Liver (tissue), 3 donors: ENCODE data around the gene E2F7.
"Not testable (repeated sequence)": the region's sequence is repeated elsewhere in the genome, so short reads cannot be mapped to it uniquely, and the experiment has no call there.

ENCODE experiments used
- ATF3 ChIP-seq: IDR thresholded peaks from 2 replicates; pipeline ENCODE4 v1.6.1; 2016; ENCODE audit warnings: antibody characterized with exemption
- CTCF ChIP-seq: fragments of 150-350 bp; IDR thresholded peaks from 2 replicates; pipeline ENCODE4 v1.5.1; 2017; ENCODE audit warnings: improper control_type of control experiment, low read depth, low read length; ENCODE audit not compliant: missing input control
- JUND ChIP-seq, 2 donors: IDR thresholded peaks; 2 replicates each; pipeline ENCODE4 v1.6.1; 2016; ENCODE audit warnings: antibody characterized with exemption in 2 of 2
- RAD21 ChIP-seq, 2 donors: IDR thresholded peaks; 2 replicates each; pipeline ENCODE4 v1.6.1; 2016; ENCODE audit warnings: antibody characterized with exemption in 2 of 2, mild to moderate bottlenecking in 2 of 2
- SP1 ChIP-seq: IDR thresholded peaks from 2 replicates; pipeline ENCODE4 v1.6.1; 2018; ENCODE audit warnings: antibody characterized with exemption, mild to moderate bottlenecking
- TAF1 ChIP-seq: conservative IDR thresholded peaks from 2 replicates; pipeline ENCODE4 v1.6.1; 2016; ENCODE audit warnings: antibody characterized with exemption, mild to moderate bottlenecking
- YY1 ChIP-seq: IDR thresholded peaks from 2 replicates; pipeline ENCODE4 v1.6.1; 2016; ENCODE audit warnings: antibody characterized with exemption, mild to moderate bottlenecking
- ZBTB33 ChIP-seq: IDR thresholded peaks from 2 replicates; pipeline ENCODE4 v1.6.1; 2016; ENCODE audit warnings: antibody characterized with exemption
- donor health status: healthy.
- donor health status: healthy.

- not testable (repeated sequence) for TF ChIP-seq CTCF; RAD21 (IDR thresholded peaks at IDR 0.05); YY1; TAF1; ZBTB33; JUND (IDR thresholded peaks at IDR 0.05); ATF3; SP1
These were observed 8.5 kb upstream of the E2F7 start for GRCh38 chr12:77073894-77074293.
